ENCODE results near the gene AKT2. TPM values are rescaled to one million over a fixed set of nuclear protein-coding genes. Genes with fewer than 3 reads are reported as not detected.

AKT2 gene
- total and polyA plus RNA-seq, 10 of the 15 experiments (the other 5 are each of a cell fraction or from before 2014, with no cell fraction given), result 1.0 to 185 (median 71.5) TPM

GRCh38 chr19:40204381-40204780, 80.8 kb downstream of the AKT2 start (continued):
- TF ChIP-seq USF1 (IDR thresholded peaks at IDR 0.05; ENCODE audit: borderline replicate concordance, extremely low read length, insufficient read depth, low read depth, low read length), result no peak
- TF ChIP-seq NFIC (IDR thresholded peaks at IDR 0.05; ENCODE audit: low read depth, low read length), result no peak
- no peak for TF ChIP-seq STAT1 (conservative IDR thresholded peaks at IDR 0.05)

- Histone ChIP-seq H3K9me3 (replicated peaks; ENCODE audit: control insufficient read depth, insufficient read depth, low read length) (no peaks in the 10 kb centered on the region), H3K4me1 (ENCODE audit: control insufficient read depth, insufficient read depth, low read length) (no peaks in the 10 kb centered on the region), H4K20me1 (ENCODE audit: control insufficient read depth, insufficient read depth) (no peaks in the 10 kb centered on the region), H3K4me3 (no peak overlapping the region), H3K27ac (ENCODE audit: control insufficient read depth, insufficient read depth) (no peak overlapping the region), H3K36me3 (ENCODE audit: control insufficient read depth in 2 of 2, insufficient read depth in 2 of 2, low read length in 1 of 2) (no peaks in the 10 kb centered on the region), H3K79me2 (ENCODE audit: control insufficient read depth, insufficient read depth, low read length) (no peaks in the 10 kb centered on the region), H3K9ac (ENCODE audit: control insufficient read depth, insufficient read depth, low read length) (no peak overlapping the region), H2AFZ (ENCODE audit: control insufficient read depth, low read depth, low read length) (no peak overlapping the region), H3K4me2 (ENCODE audit: control insufficient read depth, insufficient read depth) (no peak overlapping the region), H3K27me3 (replicated peaks in 1 of 2; ENCODE audit: control insufficient read depth in 2 of 2, insufficient read depth in 2 of 2, low read length in 1 of 2) (no peaks in the 10 kb centered on the region)
- DNase-seq (ENCODE audit: low read depth, low spot score), result no peak
- ChIA-PET CTCF (interaction anchor here (0.6 to 0.7 kb wide), 2 partner anchors 214 to 227 kb away, joined by 3 read pairs; no protein-coding TSS in a partner anchor), RAD21 (ENCODE audit: unreplicated experiment) (interaction anchor here (0.7 to 1.9 kb wide), 2 partner anchors 10 to 66 kb away, joined by 4 to 6 read pairs; no protein-coding TSS in a partner anchor), POLR2A (interaction anchor here (0.6 kb wide), 4 partner anchors 37 to 410 kb away, joined by 3 to 6 read pairs (median 3); no protein-coding TSS in a partner anchor), SMC1A (ENCODE audit: uncharacterized antibody, unreplicated experiment) (interaction anchor here (1.9 kb wide), 1 partner anchor 11 kb away, joined by 4 read pairs; no protein-coding TSS in a partner anchor)
- BruUV-seq (replicated peaks), result no TSS peak
- ATAC-seq, result no peak
- intact Hi-C loops (cut with micrococcal nuclease; ENCODE audit: unreplicated experiment), result no loop called here
- TF ChIP-seq ZSCAN29 (IDR thresholded peaks at IDR 0.05) (no peak), NFIC (IDR thresholded peaks at IDR 0.05; ENCODE audit: low read depth, low read length) (no peak), IKZF2 (IDR thresholded peaks at IDR 0.05) (no peak), BCLAF1 (IDR thresholded peaks at IDR 0.05) (no peak), JUND (IDR thresholded peaks at IDR 0.05; ENCODE audit: low read depth, low read length) (no peak), ZNF274 (IDR thresholded peaks at IDR 0.05; ENCODE audit: insufficient read depth, insufficient read length) (no peak), ZNF384 (IDR thresholded peaks at IDR 0.05; ENCODE audit: borderline replicate concordance, low read depth, low read length) (no peak), E4F1 (IDR thresholded peaks at IDR 0.05; ENCODE audit: borderline replicate concordance, partially characterized antibody) (no peak), IRF4 (IDR thresholded peaks at IDR 0.05; ENCODE audit: low read depth, low read length) (no peak), FOXM1 (IDR thresholded peaks at IDR 0.05; ENCODE audit: low read depth, low read length) (no peak), RCOR1 (conservative IDR thresholded peaks at IDR 0.05; ENCODE audit: low read depth, low read length) (no peak), ESRRA (IDR thresholded peaks at IDR 0.05; ENCODE audit: low read length) (no peak), SUZ12 (IDR thresholded peaks at IDR 0.05; ENCODE audit: unreplicated experiment) (no peak)
- 92% methylated on average over 9 of the region's 9 CpGs for WGBS (ENCODE audit: insufficient coverage, insufficient replicate concordance, low lambda C conversion rate, missing lambda C conversion rate)
- in situ Hi-C loops (cut with MboI), result no loop called here
- no peak for FAIRE-seq
Measured at GRCh38 chr19:40200341-40201099, 84.6 kb downstream of the AKT2 start.

Measured in GM12878 (cell line).